CD8-positive, alpha-beta memory T cell (primary cell): ENCODE measurements around the gene LAMB1. TPM values are rescaled to one million over a fixed set of nuclear protein-coding genes. Genes with fewer than 3 reads are reported as not detected.

Source experiments
- CTCF ChIA-PET: fragments of 350-600 bp; sonication (Branson Sonifier 250); formaldehyde crosslinking; loops from one replicate; lab custom pipeline; 2021; ENCODE audit warnings: antibody characterized with exemption; lab: Charles Lee
- POLR2A ChIA-PET: fragments of 350-600 bp; sonication (Branson Sonifier 250); formaldehyde crosslinking; loops from one replicate; lab custom pipeline; 2021; ENCODE audit warnings: antibody characterized with exemption; lab: Charles Lee
- DNase-seq, 5 donors: peaks; one replicate each; pipeline versions ENCODE4 v3.0.0 to v3.0.0-alpha.2; 2020 to 2022; ENCODE audit warnings: mixed read lengths in 1 of 5
- H3K27ac ChIP-seq: one replicate; pipeline ENCODE4 v1.7.0; 2013; ENCODE audit warnings: low read depth, mild to moderate bottlenecking, low read length, moderate library complexity
- H3K27me3 ChIP-seq: 2 replicates; pipeline ENCODE4 v1.7.0; 2013; ENCODE audit warnings: low read length, mild to moderate bottlenecking; ENCODE audit not compliant: insufficient read depth, poor library complexity, severe bottlenecking
- H3K36me3 ChIP-seq: 2 replicates; pipeline ENCODE4 v1.7.0; 2013; ENCODE audit warnings: mild to moderate bottlenecking, low read length, moderate library complexity; ENCODE audit not compliant: insufficient read depth
- H3K4me1 ChIP-seq: 2 replicates; pipeline ENCODE4 v1.7.0; 2013; ENCODE audit warnings: mild to moderate bottlenecking, low read length, moderate library complexity; ENCODE audit not compliant: insufficient read depth
- H3K4me3 ChIP-seq: 2 replicates; pipeline ENCODE4 v1.7.0; 2013; ENCODE audit warnings: mild to moderate bottlenecking, low read length
- H3K9me3 ChIP-seq: 2 replicates; pipeline ENCODE4 v1.7.0; 2013; ENCODE audit warnings: mild to moderate bottlenecking, low read length
- H3K27ac Mint-ChIP-seq, 8 donors: one replicate each; pipeline ENCODE4 v1.8.0; 2020 to 2021; ENCODE audit warnings: mixed read lengths in 8 of 8, mild to moderate bottlenecking in 6 of 8, inconsistent platforms in 3 of 8, moderate library complexity in 3 of 8
- H3K27me3 Mint-ChIP-seq, 2 donors: one replicate each; pipeline ENCODE4 v1.8.0; 2020 to 2021; ENCODE audit warnings: mixed read lengths in 2 of 2, mild to moderate bottlenecking in 1 of 2, moderate library complexity in 1 of 2
- H3K36me3 Mint-ChIP-seq, 3 donors: one replicate each; pipeline ENCODE4 v1.8.0; 2020 to 2021; ENCODE audit warnings: mixed read lengths in 3 of 3, inconsistent platforms in 1 of 3, mild to moderate bottlenecking in 1 of 3
- H3K4me1 Mint-ChIP-seq, 3 donors: one replicate each; pipeline ENCODE4 v1.8.0; 2020 to 2021; ENCODE audit warnings: mixed read lengths in 3 of 3, inconsistent platforms in 1 of 3, mild to moderate bottlenecking in 1 of 3
- H3K4me3 Mint-ChIP-seq, 7 donors: one replicate each; pipeline ENCODE4 v1.8.0; 2020 to 2021; ENCODE audit warnings: mixed read lengths in 7 of 7, mild to moderate bottlenecking in 6 of 7, moderate library complexity in 4 of 7, inconsistent platforms in 2 of 7
- H3K9me3 Mint-ChIP-seq, 5 donors: one replicate each; pipeline ENCODE4 v1.8.0; 2020 to 2022; ENCODE audit warnings: mixed read lengths in 5 of 5, mild to moderate bottlenecking in 3 of 5, moderate library complexity in 2 of 5, inconsistent platforms in 1 of 5
- polyA plus RNA-seq: library from polyadenylated mRNA; unstranded; fragments of 300-500 nt; fragmentation: Illumina TruSeq; gene quantifications from one replicate; pipeline ENCODE4 v1.2.3, GENCODE V29; 2021
- total RNA-seq, 2 experiments: library from RNA; stranded (reverse); gene quantifications; one replicate each; pipeline ENCODE4 v1.2.3, GENCODE V29; 2021

The LAMB1 gene
- total and polyA plus RNA-seq, 3 experiments from 2014 or later: 0.44 TPM; not detected in 2

DNA sequence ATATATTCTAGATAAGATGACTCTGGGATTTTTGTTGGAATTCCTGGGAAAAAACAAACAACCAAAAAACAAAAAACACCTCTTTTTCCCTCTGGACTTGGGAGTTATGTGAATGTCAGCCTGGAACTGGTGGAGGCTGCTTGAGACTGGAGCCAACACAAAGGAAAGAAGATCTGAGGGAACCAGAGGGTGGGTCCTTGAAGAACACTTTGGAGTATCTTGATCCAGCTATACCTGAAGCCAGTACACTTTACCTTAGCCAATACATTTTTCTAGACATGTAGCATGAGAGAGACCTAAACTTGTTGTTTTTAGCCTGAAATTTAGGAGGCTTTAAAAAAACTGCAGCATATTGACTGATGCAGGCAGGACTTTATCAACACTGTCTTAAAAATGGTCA lies 5.9 kb upstream of the LAMB1 start:
- Mint-ChIP-seq H3K36me3 (peaks cover 0 to 4% (median 0%) of the 10 kb centered on the region in 3 donors), H3K4me3 (no peak overlapping the region), H3K9me3 (no peaks in the 10 kb centered on the region), H3K27me3 (peaks cover 16 to 55% of the 10 kb centered on the region in 2 donors), H3K27ac (no peak overlapping the region), H3K4me1 (peaks cover 5 to 10% (median 5%) of the 10 kb centered on the region in 3 donors)
- no peaks in the 10 kb centered on the region for H3K4me1 ChIP-seq
- H3K36me3 ChIP-seq: no peaks in the 10 kb centered on the region
- H3K9me3 ChIP-seq: no peaks in the 10 kb centered on the region
- H3K27me3 ChIP-seq: peaks cover 3% of the 10 kb centered on the region
- DNase-seq: no peak
- no peak overlapping the region for H3K27ac ChIP-seq
- H3K4me3 ChIP-seq: no peak overlapping the region
- ChIA-PET CTCF (no interaction called here), POLR2A (no interaction called here)

DNA sequence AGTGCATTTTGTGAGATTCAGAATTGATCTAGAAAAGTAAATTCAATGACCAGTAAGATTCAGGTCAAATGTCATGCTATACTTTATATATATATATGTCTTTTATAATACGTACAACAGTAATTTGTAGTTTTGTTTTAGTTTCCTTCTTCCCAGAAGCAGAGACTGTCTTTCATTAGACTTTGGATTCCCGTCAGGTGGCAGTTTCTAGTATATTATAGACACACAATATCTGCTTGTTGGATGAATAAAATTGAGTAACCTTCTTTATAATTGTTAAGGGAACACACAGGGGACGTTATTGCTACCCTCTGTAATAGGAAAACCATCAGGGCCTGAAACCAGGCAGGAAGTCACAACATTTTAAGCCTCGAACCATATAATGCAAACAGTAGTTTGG lies 5.3 kb upstream of the LAMB1 start:
- peaks cover 19 to 61% of the 10 kb centered on the region in 2 donors for H3K27me3 Mint-ChIP-seq

DNA sequence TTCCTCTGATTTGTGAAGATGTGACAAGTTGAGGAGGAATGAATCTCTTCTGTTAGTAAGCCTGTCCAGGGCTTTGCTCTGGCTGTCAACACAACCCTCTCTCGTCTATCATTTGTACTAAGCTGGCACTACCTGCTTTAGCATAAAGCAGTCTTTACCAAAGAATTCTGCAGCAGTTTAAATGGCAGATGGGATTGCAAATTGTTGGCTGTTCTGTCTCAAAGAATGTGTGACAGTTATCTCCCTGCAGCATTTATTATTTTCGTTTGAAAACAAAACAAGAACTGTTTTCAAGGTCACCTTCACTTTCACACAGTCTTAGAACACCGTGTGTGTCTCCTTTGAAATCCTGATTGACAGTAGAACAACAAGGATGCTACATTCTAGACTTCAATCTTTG lies 4.8 kb upstream of the LAMB1 start:
- DNase-seq: no peak
- no peaks in the 10 kb centered on the region for H3K9me3 Mint-ChIP-seq
- ChIA-PET POLR2A (no interaction called here), CTCF (no interaction called here)
- H3K4me3 Mint-ChIP-seq: no peak overlapping the region
- no peaks in the 10 kb centered on the region for H3K36me3 ChIP-seq
- peaks cover 8% of the 10 kb centered on the region for H3K27me3 ChIP-seq
- H3K4me1 ChIP-seq: no peaks in the 10 kb centered on the region
- H3K36me3 Mint-ChIP-seq: peaks cover 0 to 4% (median 0%) of the 10 kb centered on the region in 3 donors
- H3K27ac Mint-ChIP-seq: no peak overlapping the region
- H3K4me1 Mint-ChIP-seq: peaks cover 10 to 18% (median 10%) of the 10 kb centered on the region in 3 donors
- H3K27me3 Mint-ChIP-seq: peaks cover 21 to 60% of the 10 kb centered on the region in 2 donors
- no peak overlapping the region for H3K4me3 ChIP-seq
- no peaks in the 10 kb centered on the region for H3K9me3 ChIP-seq
- no peak overlapping the region for H3K27ac ChIP-seq

More for the DNA sequence above, 5.3 kb upstream of the LAMB1 start:
- no peaks in the 10 kb centered on the region for H3K4me1 ChIP-seq
- no peak for DNase-seq
- no peak overlapping the region for H3K4me3 Mint-ChIP-seq
- peaks cover 8% of the 10 kb centered on the region for H3K27me3 ChIP-seq
- H3K27ac ChIP-seq: no peak overlapping the region
- H3K4me1 Mint-ChIP-seq: peaks cover 8 to 16% (median 10%) of the 10 kb centered on the region in 3 donors
- no peaks in the 10 kb centered on the region for H3K9me3 ChIP-seq
- H3K4me3 ChIP-seq: no peak overlapping the region
- POLR2A ChIA-PET: no interaction called here
- CTCF ChIA-PET: no interaction called here
- H3K27ac Mint-ChIP-seq: no peak overlapping the region
- H3K9me3 Mint-ChIP-seq: no peaks in the 10 kb centered on the region
- H3K36me3 ChIP-seq: no peaks in the 10 kb centered on the region
- peaks cover 0 to 4% (median 0%) of the 10 kb centered on the region in 3 donors for H3K36me3 Mint-ChIP-seq

DNA sequence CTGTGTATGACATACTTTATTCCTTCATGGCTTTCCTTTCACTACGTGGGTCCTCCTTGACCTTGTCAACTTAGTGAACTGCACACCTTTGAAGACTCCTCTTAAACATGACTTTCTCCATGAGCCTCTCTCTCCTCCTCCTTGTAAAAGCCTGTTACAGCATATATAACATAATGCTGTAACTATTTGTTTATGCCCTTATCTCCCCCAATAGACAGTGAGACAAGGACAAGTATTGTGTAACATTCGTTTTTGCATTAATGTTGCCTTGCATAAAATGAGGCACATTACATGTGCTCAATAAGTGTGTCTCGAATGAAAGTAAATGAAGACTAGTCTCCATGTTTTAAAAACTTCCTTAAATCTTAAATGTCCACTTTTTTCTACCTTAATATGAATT lies 4.3 kb upstream of the LAMB1 start:
- peaks cover 0 to 4% (median 0%) of the 10 kb centered on the region in 3 donors for H3K36me3 Mint-ChIP-seq
- no peaks in the 10 kb centered on the region for H3K9me3 ChIP-seq
- H3K9me3 Mint-ChIP-seq: no peaks in the 10 kb centered on the region
- H3K36me3 ChIP-seq: no peaks in the 10 kb centered on the region
- no peak overlapping the region for H3K27ac ChIP-seq
- ChIA-PET POLR2A (no interaction called here), CTCF (no interaction called here)
- H3K4me1 Mint-ChIP-seq: peaks cover 10 to 20% (median 10%) of the 10 kb centered on the region in 3 donors
- peaks cover 8% of the 10 kb centered on the region for H3K27me3 ChIP-seq
- H3K4me3 ChIP-seq: no peak overlapping the region
- H3K4me3 Mint-ChIP-seq: no peak overlapping the region
- peaks cover 23 to 57% of the 10 kb centered on the region in 2 donors for H3K27me3 Mint-ChIP-seq
- no peak for DNase-seq
- H3K4me1 ChIP-seq: no peaks in the 10 kb centered on the region
- H3K27ac Mint-ChIP-seq: no peak overlapping the region

DNA sequence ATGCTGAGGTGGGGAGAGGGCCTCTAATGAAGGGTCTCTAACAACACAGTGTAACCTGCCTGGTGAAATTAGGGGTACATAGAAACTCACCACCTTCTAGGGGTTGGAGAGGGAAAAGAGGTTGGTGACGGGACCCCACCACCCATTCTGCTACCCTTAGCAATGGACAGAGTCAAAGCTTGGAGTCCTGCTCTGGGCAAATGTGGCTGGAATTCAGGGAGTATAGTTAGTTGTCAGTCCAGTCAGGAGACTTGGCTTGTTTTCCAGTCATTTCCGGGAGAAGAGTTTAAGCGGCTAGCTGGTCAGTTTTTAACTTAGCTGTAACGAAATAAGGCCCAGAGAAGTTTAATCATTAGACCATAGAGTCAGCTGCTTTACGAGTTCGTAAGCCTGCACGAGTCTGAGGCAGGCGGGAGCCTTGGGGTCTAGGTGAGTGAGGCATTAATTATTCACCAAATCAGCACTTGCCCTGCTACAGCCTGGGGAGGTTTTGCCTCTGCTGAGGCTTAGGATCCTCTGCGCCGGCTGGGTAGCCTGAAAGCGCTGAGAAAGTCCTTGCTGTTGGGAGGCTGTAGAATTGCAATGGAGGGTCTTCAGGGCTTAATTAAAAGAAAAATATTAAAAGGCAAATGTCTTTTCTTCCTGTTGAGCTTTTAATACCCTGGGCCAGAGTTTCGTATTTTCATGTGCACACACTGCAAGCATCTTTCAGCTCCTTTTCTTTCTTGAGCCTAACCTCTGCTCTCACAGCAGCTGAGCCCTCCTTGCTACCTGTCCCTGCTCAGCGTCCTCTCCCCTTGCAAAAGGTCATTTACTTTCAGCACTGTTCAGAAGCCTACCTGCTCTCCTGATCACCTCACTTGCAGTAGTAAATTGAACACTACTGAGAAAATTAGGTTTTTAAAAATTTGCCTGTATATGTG lies 1.5 kb upstream of the LAMB1 start:
- Mint-ChIP-seq H3K27ac (peak overlapping the region in 1 of 8 donors; percentile 5), H3K4me1 (peaks cover 14 to 33% (median 14%) of the 10 kb centered on the region in 3 donors), H3K9me3 (no peaks in the 10 kb centered on the region), H3K27me3 (peaks cover 36 to 60% of the 10 kb centered on the region in 2 donors), H3K4me3 (peak overlapping the region; percentile 6 to 75 (median 60)), H3K36me3 (peaks cover 0 to 4% (median 0%) of the 10 kb centered on the region in 3 donors)
- Histone ChIP-seq H3K27me3 (peaks cover 15% of the 10 kb centered on the region), H3K4me3 (no peak overlapping the region), H3K36me3 (no peaks in the 10 kb centered on the region), H3K9me3 (no peaks in the 10 kb centered on the region), H3K4me1 (no peaks in the 10 kb centered on the region), H3K27ac (no peak overlapping the region)
- no peak for DNase-seq
- CTCF ChIA-PET: no interaction called here
- POLR2A ChIA-PET: no interaction called here

DNA sequence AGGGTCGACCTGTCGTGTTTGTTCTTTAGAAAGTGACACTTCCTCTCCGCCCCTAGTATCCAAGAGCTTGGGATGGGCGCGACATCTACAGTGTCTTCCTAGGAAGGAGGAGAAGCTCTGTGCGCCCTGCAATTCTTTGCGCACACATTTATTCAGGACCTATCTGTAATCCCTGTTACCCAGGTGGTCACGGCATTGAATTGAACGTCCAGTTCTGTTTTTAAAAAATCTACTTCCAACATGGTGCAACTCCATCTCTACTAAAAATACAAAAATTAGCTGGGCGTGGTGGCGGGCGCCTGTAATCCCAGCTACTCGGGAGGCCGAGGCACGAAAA lies 606 bp upstream of the LAMB1 start:
- Mint-ChIP-seq H3K27me3 (peaks cover 42 to 67% of the 10 kb centered on the region in 2 donors), H3K9me3 (no peaks in the 10 kb centered on the region), H3K36me3 (peaks cover 0 to 4% (median 0%) of the 10 kb centered on the region in 3 donors), H3K4me1 (peaks cover 14 to 33% (median 14%) of the 10 kb centered on the region in 3 donors), H3K27ac (no peak overlapping the region), H3K4me3 (peak overlapping the region in 6 of 7 donors; percentile 24 to 75 (median 54))
- no peak overlapping the region for H3K4me3 ChIP-seq
- no peak for DNase-seq
- peaks cover 15% of the 10 kb centered on the region for H3K27me3 ChIP-seq
- H3K4me1 ChIP-seq: no peaks in the 10 kb centered on the region
- POLR2A ChIA-PET: no interaction called here
- no peaks in the 10 kb centered on the region for H3K9me3 ChIP-seq
- H3K27ac ChIP-seq: peak overlapping the region; percentile 53
- H3K36me3 ChIP-seq: no peaks in the 10 kb centered on the region
- CTCF ChIA-PET: no interaction called here

DNA sequence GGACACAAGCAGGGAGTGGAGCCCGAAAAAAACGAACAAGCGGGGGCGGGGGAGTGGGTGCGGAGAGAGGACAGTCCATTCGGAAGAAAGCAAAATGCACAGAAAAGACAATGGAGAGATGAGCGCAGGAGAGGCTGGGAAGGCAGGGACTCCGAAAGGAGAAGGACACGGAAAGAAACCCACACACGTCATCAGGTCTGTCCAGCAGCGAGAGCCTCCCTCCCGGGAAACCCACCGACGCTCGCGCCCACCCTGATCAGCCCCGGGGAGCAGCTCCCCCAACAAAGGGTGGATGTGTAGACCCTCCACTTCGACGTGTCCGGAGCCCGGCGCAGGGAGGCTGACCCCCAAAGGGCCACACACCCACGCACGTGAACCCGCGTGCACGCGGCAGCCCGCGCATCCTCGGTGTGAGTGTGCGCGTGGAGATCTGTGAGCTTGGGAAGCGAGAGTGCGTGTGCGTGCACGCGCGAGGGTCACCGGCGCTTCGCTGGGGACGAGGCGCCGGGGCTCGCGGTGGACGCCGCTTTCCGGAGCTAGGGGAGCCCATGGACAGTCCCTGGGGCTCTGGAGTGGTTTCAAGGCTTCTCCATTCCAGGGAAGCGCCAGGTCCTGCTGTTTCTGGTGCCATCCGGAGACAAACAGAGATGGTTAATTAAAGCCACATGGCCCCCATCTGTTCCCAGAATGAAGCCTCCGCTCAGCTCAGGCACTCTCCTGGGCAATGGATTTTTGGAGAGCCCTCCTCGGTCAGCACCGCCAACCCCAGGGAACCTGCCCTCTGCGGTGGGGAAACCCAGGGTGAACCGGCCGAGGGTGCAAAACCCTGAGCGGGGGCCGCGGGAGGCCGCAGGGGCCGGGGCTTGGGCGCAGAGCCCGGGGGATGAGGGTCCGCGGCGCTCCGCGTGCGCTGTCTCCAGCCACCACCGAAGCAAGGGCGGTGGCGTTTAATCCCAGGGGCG lies 916 bp downstream of the LAMB1 start:
- H3K4me3 ChIP-seq: peak overlapping the region; percentile 8
- no peak for DNase-seq
- CTCF ChIA-PET: no interaction called here

More for the DNA sequence above, 916 bp downstream of the LAMB1 start:
- Histone ChIP-seq H3K36me3 (no peaks in the 10 kb centered on the region), H3K27me3 (peaks cover 15% of the 10 kb centered on the region), H3K27ac (peak overlapping the region; percentile 53), H3K4me1 (no peaks in the 10 kb centered on the region), H3K9me3 (no peaks in the 10 kb centered on the region)
- Mint-ChIP-seq H3K4me1 (peaks cover 14 to 33% (median 14%) of the 10 kb centered on the region in 3 donors), H3K27me3 (peaks cover 42 to 63% of the 10 kb centered on the region in 2 donors), H3K9me3 (no peaks in the 10 kb centered on the region), H3K4me3 (peak overlapping the region in 6 of 7 donors; percentile 40 to 68 (median 59)), H3K36me3 (peaks cover 0 to 4% (median 0%) of the 10 kb centered on the region in 3 donors), H3K27ac (no peak overlapping the region)
- POLR2A ChIA-PET: no interaction called here
